ENCODE measurements around the gene BSDC1.
A peak's percentile ranks its signal among the peaks of the same experiment; 100 is the strongest.

The BSDC1 gene

DNA sequence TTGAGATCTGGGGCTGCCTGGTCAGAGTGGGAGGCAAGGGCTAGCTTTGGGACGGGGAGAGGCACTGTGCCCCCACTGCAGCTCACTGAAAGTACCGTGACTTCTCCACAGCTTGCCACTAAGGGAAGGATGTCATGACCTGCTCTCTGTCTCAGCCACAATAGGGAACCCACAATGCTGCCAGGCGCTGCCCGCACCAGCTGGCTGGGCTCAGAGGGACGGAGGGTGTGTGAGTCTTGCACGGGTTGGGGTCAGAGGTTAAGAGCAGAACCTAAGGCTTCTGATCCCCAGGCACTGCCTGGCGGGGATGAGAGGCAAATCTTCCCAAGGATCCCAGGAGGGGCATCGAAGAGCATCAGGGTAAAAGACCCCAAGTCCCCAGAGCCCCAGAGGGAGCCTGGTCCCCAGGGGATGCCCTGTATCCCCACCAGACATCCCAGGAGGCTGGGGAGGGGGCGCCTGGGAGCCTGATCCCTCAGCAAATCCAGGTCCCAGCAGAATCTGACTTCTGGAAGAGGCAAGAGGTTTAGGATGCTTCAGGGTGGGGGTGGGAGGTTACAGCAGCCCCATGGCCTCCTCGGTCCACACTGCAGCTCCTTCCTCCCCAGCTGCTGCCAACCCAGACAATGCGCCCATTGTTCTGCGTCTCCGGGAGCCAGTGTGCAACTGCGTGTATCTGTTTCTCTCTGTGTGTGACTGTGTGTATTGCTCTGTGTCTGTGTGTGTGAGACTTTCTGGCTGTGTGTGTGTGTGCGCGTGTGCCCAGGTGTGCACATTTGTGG lies 56.2 kb downstream of the BSDC1 start:
- H3K4me3 ChIP-seq (ENCODE audit: low read depth, low read length): no peak overlapping the region

DNA sequence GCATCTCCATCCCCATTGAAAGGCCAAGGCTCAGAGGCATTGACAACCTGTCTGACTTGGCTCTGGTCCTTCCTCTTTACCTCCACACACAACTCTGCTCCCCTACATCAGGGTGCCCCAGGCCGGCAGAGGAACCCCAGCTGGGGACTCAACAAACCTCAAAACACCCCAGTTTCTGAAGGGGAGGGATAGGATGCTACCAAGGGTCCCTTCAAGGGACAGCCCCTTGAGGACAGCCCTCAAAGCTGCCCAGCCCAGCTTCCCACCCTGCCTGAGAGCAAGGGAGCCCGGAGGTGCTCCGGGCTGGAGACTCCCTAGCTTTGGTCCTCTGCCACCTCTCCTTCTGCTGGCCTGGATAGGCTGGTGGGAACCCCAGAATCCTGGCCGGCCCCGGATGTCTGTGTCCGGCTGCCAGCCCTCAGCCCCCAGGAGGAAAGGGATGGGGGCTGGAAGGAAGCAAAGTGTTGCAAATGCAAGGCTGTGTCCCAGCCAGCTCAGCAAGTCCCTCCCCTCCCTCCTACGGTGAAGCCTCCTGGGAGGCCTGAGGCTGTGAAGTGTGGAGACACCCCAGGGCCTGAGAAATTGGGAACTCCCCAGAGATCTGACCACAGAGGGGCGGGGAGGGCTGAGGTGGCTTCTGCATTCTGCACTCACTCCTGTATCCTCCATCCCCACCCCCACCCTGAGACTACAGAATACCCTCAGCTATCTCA lies 57.1 kb downstream of the BSDC1 start:
- H3K4me3 ChIP-seq (ENCODE audit: low read depth, low read length): no peak overlapping the region

DNA sequence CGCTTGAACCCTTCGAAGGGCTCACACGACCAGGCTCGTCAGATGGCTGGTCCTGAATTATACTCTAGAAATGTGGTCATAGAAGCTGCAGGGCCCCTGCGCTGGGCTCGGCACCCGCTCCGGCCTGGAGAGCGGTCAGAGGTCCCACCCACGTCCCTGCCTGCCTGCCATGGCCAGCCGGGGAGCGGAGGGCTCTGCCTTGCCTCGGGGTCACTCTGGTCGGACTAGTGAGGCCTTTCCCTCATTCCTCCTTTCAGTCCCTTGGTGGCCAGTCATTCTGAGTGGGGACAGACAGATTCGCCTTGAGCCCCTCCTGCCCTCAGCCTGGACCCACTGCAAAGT lies 57.7 kb downstream of the BSDC1 start:
- H3K4me3 ChIP-seq (ENCODE audit: low read depth, low read length): peak overlapping the region; percentile 22

DNA sequence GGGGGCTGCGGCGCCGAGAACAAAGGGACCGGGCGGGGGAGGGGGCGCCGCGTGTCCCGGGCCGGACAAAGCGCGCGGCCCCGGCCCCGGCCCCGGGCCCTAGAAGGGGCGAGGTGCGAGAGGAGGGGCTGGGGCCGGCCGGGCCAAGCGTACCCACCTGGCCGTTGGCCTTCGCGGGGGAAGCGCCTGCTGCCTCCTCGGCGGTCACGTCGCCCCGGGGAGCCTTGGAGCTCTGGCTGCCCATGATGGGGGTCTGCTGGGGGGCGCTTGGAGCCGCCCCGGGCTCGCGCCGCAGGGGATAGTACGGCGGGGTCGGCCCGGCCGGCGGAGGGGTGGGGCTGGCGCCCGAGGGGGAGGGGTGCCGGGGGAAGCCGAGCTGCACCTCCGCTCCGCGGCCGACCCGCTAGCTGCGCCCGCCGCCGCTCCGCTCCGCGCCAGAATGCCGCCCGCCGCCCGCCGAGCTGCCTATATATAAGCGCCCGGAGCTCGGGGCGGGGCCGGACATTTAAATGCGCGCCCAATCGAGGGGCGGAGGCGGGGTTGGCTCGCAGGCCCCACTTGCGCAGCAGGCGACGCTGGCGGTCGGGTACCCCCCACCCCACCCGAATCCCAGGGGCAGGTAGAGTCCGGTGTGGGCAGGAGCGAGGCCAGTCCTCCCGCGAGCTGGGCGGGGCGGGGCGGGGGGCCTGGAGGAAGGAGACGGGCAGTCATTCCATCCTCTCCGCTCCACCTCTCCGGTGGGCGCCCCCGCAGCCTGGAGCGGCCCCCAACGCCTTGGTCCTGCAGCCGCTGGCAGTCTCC lies 58.3 kb downstream of the BSDC1 start, which contains the start of gene MARCKSL1:
MARCKSL1 (minus strand) TSS at position 444 of the 801 bp plus-strand sequence; CDS start at position 244, 200 bp downstream.
- peak within 1 kb of the TSS; percentile 85 for H3K4me3 ChIP-seq (ENCODE audit: low read depth, low read length)

DNA sequence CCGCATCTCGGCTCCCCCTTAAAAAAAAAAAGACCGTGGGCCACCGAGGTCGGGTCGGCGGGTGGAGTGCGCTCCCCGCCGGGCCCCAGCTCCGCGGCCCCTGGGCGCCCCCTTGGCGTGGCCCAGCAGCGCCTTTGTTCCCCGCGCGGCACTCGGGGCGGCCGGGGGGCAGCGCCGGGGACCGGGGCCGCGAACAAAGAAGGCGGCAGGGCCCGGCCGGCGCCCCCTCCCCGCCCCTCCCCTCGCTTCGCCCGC lies 58.8 kb downstream of the BSDC1 start:
- peak overlapping the region; percentile 85 for H3K4me3 ChIP-seq (ENCODE audit: low read depth, low read length)

DNA sequence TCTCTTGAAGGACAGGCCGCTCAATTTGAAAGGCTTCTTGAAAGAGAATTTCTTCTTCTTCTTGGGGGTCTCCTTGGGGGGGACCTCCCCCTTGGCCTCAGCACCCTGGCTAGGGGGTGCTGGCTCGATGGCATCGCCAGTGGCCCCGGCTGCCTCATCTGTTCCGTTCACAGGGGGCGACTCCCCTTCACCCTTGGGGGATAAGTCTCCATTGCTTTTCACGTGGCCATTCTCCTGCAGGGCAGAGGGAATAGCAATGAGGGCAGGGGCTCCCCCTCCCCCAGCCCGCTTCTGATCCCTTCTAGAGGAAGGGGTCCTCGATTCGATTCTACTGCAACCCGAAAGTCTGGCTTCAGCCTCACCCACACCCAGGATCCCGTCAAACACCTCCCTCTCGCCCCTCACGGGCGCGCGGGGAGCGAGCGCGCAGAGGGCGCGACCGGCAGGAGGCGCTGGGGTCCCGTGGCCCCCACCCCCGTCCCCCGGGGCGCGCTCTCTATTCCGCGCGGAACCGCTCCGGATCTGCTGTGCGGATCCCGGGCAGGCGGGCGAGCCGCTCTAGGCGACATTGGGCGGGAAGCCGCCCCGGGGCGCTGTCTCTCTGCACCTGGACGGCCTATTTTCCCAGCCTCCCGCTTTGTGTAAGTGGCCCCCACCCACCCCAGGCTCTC lies 59.2 kb downstream of the BSDC1 start:
- H3K4me3 ChIP-seq (ENCODE audit: low read depth, low read length): peak overlapping the region; percentile 85

DNA sequence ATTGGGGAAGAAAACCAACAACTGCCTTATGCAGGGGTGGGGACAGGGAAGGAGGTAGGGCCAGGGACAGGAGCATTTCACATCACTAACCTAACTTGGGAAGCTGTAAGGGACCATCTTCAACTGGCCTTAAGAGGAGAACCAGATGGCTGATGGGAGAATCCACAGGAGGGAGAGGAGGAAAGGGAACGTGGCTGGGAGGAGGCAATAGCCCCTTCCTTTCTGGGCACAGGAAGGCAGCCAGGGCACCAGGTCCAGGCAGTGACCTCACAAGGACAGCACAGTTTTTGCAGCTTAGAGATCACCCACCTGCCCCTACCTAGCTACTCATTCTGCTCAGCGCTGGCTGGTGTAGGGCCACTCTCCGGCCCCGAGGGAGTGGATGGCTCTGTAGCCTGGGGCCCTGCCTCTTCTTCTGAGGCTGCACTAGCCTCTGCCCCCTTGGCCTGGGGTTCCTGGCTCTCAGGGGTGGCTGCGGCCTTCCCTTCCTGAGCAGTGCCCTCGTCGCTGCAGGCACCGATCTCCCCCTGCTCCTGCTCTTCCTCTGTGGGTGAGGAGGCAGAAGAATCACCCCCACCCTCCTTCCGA lies 59.9 kb downstream of the BSDC1 start:
- peak overlapping the region; percentile 85 for H3K4me3 ChIP-seq (ENCODE audit: low read depth, low read length)

DNA sequence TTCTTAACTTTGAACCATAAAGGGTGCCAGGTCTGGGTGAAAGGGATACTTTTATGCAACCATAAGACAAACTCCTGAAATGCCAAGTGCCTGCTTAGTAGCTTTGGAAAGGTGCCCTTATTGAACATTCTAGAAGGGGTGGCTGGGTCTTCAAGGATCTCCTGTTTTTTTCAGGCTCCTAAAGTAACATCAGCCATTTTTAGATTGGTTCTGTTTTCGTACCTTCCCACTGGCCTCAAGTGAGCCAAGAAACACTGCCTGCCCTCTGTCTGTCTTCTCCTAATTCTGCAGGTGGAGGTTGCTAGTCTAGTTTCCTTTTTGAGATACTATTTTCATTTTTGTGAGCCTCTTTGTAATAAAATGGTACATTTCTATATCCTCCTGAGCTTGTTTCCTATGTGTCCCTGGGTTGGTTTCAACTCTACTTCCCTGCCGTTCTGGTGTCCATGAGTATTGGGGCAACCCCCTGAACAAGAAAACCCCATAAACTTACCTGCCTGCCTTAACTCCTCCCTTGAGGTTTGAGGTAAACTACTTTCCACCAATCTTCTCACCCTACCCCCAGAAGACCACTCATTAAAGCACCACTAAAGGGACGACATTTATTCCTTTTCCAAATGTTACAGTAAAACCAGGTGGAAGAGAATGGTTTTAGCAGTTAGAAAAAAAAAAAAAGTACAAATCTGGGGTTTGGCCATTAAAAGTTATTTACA lies 60.8 kb downstream of the BSDC1 start:
- H3K4me3 ChIP-seq (ENCODE audit: low read depth, low read length): no peak overlapping the region

DNA sequence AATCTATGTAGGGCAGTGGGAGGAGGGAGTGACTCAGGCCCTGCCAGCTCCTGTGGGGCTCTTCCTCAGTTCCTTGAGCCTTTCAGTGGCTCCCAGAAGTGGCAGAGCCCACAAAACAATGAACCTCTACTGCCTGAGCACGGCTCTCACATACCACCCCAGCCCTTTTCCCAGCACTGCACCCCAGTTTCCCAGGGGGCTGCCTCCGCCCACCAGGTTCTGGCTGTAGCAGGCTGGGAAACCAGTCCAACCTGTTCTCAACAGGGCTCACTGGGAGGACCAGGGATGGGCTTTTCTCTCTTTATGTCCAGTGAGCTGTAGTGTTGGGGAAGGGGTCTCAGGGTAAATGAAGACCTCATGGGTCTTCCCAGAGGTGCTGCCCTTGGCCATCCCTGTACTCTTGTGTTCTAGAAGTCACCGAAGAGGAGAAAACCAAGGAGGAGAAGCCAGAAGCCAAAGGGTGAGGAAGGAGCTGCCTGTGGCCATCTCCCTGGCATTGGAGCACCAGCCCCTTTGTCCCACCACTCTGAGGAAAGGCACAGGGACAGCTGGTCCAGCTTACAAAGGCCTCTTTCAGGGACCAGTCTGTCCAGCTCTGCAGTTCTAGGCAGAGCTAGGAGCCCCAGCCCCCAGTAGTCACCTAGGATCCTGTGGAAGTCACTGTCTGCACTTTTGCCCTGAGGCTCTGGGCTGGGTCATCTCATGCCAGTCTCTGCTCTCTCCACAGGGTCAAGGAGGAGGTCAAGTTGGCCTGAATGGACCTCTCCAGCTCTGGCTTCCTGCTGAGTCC lies 61.8 kb downstream of the BSDC1 start:
- H3K4me3 ChIP-seq (ENCODE audit: low read depth, low read length): no peak overlapping the region

DNA sequence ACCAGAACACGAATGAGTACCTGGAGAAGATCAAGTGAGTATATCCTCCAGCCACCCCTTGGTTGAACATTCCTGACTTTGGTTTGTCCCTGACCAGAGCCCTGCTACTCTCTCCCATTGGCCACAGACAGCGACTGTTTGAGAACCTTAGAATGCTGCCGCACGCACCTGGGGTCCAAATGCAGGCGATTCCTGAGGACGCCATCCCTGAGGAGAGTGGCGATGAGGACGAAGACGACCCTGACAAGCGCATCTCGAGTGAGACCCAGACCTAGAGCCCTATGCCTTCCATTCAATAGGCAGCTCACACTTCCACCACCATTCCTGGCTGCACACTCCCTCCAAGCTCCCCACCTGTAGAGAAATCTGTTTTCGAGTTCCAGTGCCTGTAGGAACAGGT lies 62.7 kb downstream of the BSDC1 start:
- H3K4me3 ChIP-seq (ENCODE audit: low read depth, low read length): no peak overlapping the region

DNA sequence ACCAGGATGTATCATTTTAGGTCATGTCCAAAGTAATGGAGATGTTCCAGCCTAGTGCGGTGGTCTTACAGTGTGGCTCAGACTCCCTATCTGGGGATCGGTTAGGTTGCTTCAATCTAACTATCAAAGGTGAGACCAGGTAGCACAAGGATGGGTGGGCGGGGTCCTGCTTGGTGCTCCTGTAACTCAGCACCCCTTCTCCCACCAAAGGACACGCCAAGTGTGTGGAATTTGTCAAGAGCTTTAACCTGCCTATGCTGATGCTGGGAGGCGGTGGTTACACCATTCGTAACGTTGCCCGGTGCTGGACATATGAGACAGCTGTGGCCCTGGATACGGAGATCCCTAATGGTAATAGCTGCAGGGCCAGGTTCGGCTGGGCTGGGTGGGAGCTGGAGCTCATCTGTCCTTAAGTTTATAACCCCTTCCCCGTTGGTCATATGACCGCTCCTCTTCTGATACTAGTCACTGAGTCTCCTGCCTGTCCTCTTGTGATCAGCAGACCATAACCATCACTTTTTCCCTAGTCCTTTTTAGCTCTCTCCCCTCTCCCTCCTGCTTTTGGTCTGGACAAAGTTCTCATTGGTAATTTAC lies 63.6 kb downstream of the BSDC1 start:
- H3K4me3 ChIP-seq (ENCODE audit: low read depth, low read length): no peak overlapping the region

DNA sequence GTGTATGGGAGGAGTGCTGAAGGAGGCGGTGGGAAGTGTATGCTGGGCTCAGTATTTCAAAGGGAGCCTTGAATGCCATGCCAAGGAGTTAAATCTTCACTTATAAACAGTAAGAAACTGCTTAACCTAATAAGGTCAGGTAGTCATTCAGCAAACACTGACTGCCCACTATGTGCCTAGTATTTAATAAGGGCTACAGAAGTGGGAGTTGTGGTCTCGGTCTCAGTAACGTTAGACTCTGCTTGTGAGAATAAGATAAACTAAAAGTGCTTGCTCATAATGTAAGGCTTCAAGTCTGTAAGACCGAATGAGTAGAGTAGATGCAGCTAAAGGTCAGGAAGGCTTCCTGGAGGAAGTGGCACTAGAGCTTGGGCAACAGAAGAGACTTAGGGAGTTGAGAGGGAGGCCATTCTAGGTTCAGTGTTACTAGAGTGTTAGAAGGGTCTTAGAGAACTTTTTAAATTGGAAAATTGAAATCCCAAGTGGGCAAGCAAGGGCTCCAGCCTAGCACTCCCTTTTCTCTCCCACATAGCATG lies 64.2 kb downstream of the BSDC1 start:
- no peak overlapping the region for H3K4me3 ChIP-seq (ENCODE audit: low read depth, low read length)

DNA sequence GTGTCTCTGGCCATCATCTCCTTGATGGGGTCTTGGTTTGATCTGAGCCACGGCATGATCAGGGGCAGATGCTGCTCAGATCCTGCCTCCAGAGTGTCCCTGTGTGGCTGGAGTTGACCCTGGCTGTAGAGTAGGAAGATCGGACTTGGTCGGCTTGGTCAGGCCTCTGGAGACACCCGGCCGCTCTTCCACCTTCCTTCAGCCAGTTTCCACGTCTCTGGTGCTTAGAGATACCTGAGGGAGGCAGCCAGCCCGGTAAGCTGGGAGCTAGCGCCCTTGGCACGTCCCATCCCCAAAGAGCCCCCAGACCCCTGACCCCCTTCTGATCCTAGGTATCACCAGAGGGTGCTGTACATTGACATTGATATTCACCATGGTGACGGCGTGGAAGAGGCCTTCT lies 67.0 kb downstream of the BSDC1 start:
- no peak overlapping the region for H3K4me3 ChIP-seq (ENCODE audit: low read depth, low read length)

DNA sequence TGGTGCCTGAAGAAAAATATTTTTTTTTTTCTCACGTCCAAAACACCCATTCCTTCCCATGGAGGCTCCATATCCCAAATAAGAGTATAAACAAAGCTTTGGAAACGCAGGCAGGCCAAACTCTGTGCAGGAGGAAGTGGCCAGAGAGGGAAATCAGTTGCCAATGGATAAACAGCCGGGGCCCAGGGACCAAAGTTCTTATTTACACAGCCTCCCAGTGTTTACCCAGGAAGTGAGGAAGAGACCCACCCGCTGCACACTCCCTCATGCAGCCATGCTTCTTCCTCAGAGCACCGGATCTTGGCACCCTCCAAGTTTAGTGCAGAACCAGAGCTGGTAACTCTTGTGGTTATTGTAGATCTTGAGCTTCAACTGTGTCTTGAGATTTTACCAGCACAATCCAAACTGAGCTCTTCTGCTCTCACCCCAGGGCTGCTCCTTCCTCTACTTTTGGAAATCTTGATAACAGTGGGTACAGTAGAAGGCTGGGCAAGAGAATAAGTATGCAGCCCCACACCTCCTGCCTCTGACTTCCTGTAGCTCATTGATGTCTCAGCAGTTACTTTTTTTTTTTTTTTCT lies 72.4 kb downstream of the BSDC1 start:
- no peak overlapping the region for H3K4me3 ChIP-seq (ENCODE audit: low read depth, low read length)

DNA sequence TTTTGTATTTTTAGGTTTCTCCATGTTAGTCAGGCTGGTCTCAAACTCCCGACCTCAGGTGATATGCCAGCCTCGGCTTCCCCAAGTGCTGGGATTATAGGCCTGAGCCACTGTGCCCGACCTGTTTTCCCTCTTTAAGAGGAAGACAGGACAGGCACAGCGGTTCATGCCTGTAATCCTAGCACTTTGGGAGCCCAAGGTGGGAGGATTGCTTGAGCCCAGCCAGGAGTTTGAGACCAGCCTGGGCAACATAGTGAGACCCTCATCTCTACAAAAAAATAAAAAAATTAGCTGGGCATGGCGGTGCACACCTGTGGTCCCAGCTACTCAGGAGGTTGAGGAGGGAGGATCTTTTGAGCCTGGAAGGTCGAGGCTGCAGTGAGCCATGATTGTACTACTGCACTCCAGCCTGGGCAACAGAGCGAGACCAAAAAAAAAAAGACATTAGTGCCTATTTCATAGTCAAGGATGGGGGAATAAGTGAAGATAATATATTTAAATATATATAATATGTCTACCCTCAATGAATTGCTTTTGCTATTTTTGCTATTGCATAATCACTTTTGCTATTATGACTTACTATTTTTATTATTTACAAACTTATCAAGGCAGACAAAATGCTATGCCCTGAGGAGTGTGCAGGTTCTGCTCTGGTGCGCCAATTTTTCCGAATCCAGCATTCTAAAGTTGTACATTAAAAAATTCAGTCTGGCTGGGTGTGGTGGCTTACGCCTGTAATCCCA lies 75.9 kb downstream of the BSDC1 start:
- no peak overlapping the region for H3K4me3 ChIP-seq (ENCODE audit: low read depth, low read length)

DNA sequence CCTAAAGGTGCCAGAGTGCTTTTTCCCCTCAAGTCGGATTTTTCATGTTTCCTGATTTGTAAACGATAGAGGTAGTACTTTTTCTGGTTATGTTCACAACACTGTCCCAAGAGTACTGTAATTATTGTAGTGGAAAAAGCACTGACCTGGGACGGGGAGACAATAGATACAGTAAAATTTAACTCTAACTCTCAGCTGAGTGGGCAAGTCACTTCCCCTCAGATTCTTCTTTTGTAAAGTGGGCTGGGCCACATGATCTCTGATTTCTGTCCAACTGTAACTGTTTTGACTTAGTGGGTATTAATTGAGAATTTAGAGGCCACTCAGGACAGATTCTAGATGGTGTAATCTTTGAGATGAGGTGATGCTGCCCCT lies 77.4 kb downstream of the BSDC1 start:
- no peak overlapping the region for H3K4me3 ChIP-seq (ENCODE audit: low read depth, low read length)

Measured in iPS-11a (cell line).